ENCODE results near the gene FUZ. TPM values are rescaled to one million over a fixed set of nuclear protein-coding genes. Genes with fewer than 3 reads are reported as not detected.

Gene FUZ
- total RNA-seq, 1 experiment from 2014 or later: 10.9 TPM

GRCh38 chr19:49771674-49772139 is 41.4 kb downstream of the FUZ start:
- H4K20me1 ChIP-seq (ENCODE audit: low read length): no peaks in the 10 kb centered on the region
- peaks cover 12% of the 10 kb centered on the region for H3K4me1 ChIP-seq (ENCODE audit: insufficient read depth, low read length)
- ATAC-seq: no peak
- ChIA-PET CTCF (no interaction called here), POLR2A (ENCODE audit: unreplicated experiment) (interaction anchor here (0.6 kb wide), 1 partner anchor 42 kb away, joined by 3 read pairs; no protein-coding TSS in a partner anchor)
- TF ChIP-seq EZH2 (IDR thresholded peaks at IDR 0.05; ENCODE audit: low read length, unreplicated experiment) (no peak), EZH2phosphoT487 (IDR thresholded peaks at IDR 0.05; ENCODE audit: borderline replicate concordance, low read length) (no peak), CTCF (conservative IDR thresholded peaks at IDR 0.05; ENCODE audit: low read depth, low read length) (no peak)
- no peaks in the 10 kb centered on the region for H3K9me2 ChIP-seq (replicated peaks; ENCODE audit: low read length)
- no TSS peak for BruUV-seq (replicated peaks)
- H3K4me2 ChIP-seq (ENCODE audit: low read length): no peak overlapping the region
- no peak for DNase-seq
- peaks cover 56% of the 10 kb centered on the region for H3K79me2 ChIP-seq (ENCODE audit: low read length)
- H3K36me3 ChIP-seq (ENCODE audit: low read depth, low read length): no peaks in the 10 kb centered on the region; the same call in 1 of the 2 replicates
- no peaks in the 10 kb centered on the region for H3F3A ChIP-seq (ENCODE audit: low read length, unreplicated experiment)
- H3K9ac ChIP-seq (ENCODE audit: low read length): no peak overlapping the region
- no peaks in the 10 kb centered on the region for H3K9me3 ChIP-seq (ENCODE audit: low read length)
- H3K27me3 ChIP-seq (ENCODE audit: low read length): no peaks in the 10 kb centered on the region
- H3K27ac ChIP-seq (ENCODE audit: low read length): no peak overlapping the region
- no peak overlapping the region for H2AFZ ChIP-seq (ENCODE audit: low read length)
- H3K4me3 ChIP-seq (ENCODE audit: low read length): no peak overlapping the region
- intact Hi-C loops (cut with micrococcal nuclease): no loop called here

GRCh38 chr19:49770529-49770928 is 42.6 kb downstream of the FUZ start:
- no TSS peak for BruUV-seq (replicated peaks)
- H3K79me2 ChIP-seq (ENCODE audit: low read length): peaks cover 56% of the 10 kb centered on the region
- peaks cover 3% of the 10 kb centered on the region for H3F3A ChIP-seq (ENCODE audit: low read length, unreplicated experiment)
- H3K9me2 ChIP-seq (replicated peaks; ENCODE audit: low read length): no peaks in the 10 kb centered on the region
- H3K9me3 ChIP-seq (ENCODE audit: low read length): no peaks in the 10 kb centered on the region
- H3K36me3 ChIP-seq (ENCODE audit: low read depth, low read length): no peaks in the 10 kb centered on the region
- no peak overlapping the region for H3K9ac ChIP-seq (ENCODE audit: low read length)
- H3K4me3 ChIP-seq (ENCODE audit: low read length): no peak overlapping the region
- no peak overlapping the region for H3K27ac ChIP-seq (ENCODE audit: low read length)
- no peak overlapping the region for H3K4me2 ChIP-seq (ENCODE audit: low read length)
- POLR2A ChIA-PET (ENCODE audit: unreplicated experiment): no interaction called here
- H2AFZ ChIP-seq (ENCODE audit: low read length): no peak overlapping the region
- TF ChIP-seq EZH2 (IDR thresholded peaks at IDR 0.05; ENCODE audit: low read length, unreplicated experiment): no peak
- H3K4me1 ChIP-seq (ENCODE audit: insufficient read depth, low read length): peaks cover 19% of the 10 kb centered on the region
- intact Hi-C loops (cut with micrococcal nuclease): no loop called here
- ATAC-seq (no peak), DNase-seq (no peak)
- H4K20me1 ChIP-seq (ENCODE audit: low read length): no peaks in the 10 kb centered on the region
- CTCF ChIA-PET: no interaction called here
- H3K27me3 ChIP-seq (ENCODE audit: low read length): no peaks in the 10 kb centered on the region

GRCh38 chr19:49767967-49768581 is 45.0 kb downstream of the FUZ start:
- Histone ChIP-seq H3K4me1 (ENCODE audit: insufficient read depth, low read length) (peaks cover 23% of the 10 kb centered on the region), H3F3A (ENCODE audit: low read length, unreplicated experiment) (peaks cover 3% of the 10 kb centered on the region), H3K4me3 (ENCODE audit: low read length) (peak overlapping the region; percentile 81), H2AFZ (ENCODE audit: low read length) (no peak overlapping the region), H3K79me2 (ENCODE audit: low read length) (peaks cover 49% of the 10 kb centered on the region), H3K27ac (ENCODE audit: low read length) (no peak overlapping the region), H4K20me1 (ENCODE audit: low read length) (no peaks in the 10 kb centered on the region), H3K9me2 (replicated peaks; ENCODE audit: low read length) (no peaks in the 10 kb centered on the region), H3K27me3 (ENCODE audit: low read length) (no peaks in the 10 kb centered on the region), H3K36me3 (ENCODE audit: low read depth, low read length) (no peaks in the 10 kb centered on the region), H3K9me3 (ENCODE audit: low read length) (no peaks in the 10 kb centered on the region), H3K9ac (ENCODE audit: low read length) (peak overlapping the region; percentile 84), H3K4me2 (ENCODE audit: low read length) (peak overlapping the region; percentile 97)
- no peak for ATAC-seq
- intact Hi-C loops (cut with micrococcal nuclease): loop anchor here (2.0 to 5.0 kb wide), 2 partner anchors 77 to 84 kb away; partner anchors contain the start of genes CPT1C and PTOV1
- TF ChIP-seq EZH2phosphoT487 (IDR thresholded peaks at IDR 0.05; ENCODE audit: borderline replicate concordance, low read length) (no peak), CTCF (conservative IDR thresholded peaks at IDR 0.05; ENCODE audit: low read depth, low read length) (no peak), EZH2 (IDR thresholded peaks at IDR 0.05; ENCODE audit: low read length, unreplicated experiment) (no peak)
- POLR2A ChIA-PET (ENCODE audit: unreplicated experiment): no interaction called here
- CTCF ChIA-PET: no interaction called here
- no TSS peak for BruUV-seq (replicated peaks)
- no peak for DNase-seq

All from PC-3 (cell line).